ENCODE results near the gene FCSK. TPM values are rescaled to one million over a fixed set of nuclear protein-coding genes. Genes with fewer than 3 reads are reported as not detected.

The FCSK gene
- total and polyA plus RNA-seq, 2 of the 13 experiments (the other 11 are each of a cell fraction or from before 2014, with no cell fraction given) = 9.1 to 19.2 TPM

DNA sequence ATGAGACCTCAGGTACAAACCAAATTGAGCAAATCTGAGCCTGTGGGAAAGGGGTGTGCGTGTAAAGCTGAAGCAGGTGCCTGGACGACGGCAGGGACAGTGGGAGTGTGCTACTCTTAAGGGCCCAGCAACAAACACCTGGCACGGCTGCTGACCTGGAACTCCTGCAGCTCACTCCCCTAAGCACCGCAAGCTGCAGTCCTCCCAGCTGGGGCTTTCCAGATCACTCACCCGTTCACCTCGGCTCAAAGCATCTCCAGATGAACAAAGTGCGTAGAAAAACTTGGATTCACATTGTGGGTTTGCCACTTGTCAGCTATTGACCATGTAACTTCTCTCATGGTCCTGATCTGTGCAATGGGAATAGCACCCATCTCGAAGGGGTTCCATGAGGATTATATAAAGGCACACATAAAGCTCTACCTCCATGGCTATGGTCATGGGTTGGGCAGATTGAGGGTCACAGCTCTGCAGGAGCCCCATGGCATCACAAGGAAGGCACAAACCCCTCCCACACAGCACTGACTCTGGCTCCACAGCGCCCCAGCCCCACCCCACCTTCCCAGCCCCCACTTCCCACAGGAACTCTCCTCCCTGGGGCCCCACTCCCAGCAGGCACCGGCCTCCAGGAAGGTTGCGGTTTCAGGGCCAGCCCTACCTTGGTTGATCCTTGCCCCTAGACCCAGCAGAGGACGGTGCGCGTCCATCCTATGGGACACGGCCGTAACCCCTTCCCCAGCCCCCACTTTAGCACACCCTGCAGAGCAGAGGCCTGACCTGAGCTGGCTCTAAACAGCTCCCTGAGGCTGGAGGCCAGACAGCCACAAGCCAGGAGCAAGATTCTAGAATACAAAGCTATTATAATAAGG is 37.4 kb upstream of the FCSK start (continued):
- TF ChIP-seq MXI1 (IDR thresholded peaks at IDR 0.05; ENCODE audit: borderline replicate concordance, low read depth, low read length) = 0 out of 3 replicates have a peak, but pooled peaks have one; percentile 6
- no peak for TF ChIP-seq NFKB2 (CRISPR knock-in tag; IDR thresholded peaks at IDR 0.05; ENCODE audit: borderline replicate concordance)
- no peak for TF ChIP-seq HMG20B (CRISPR knock-in tag; conservative IDR thresholded peaks at IDR 0.05)
- TF ChIP-seq ZSCAN29 (CRISPR knock-in tag; conservative IDR thresholded peaks at IDR 0.05) = no peak
- no peak for TF ChIP-seq KIAA2018 (CRISPR knock-in tag; IDR thresholded peaks at IDR 0.05; ENCODE audit: borderline replicate concordance)
- no peak for TF ChIP-seq SNAPC2 (CRISPR knock-in tag; IDR thresholded peaks at IDR 0.05)
- no peak for TF ChIP-seq ZBTB2 (CRISPR knock-in tag; IDR thresholded peaks at IDR 0.05; ENCODE audit: low read depth)
- no peak for TF ChIP-seq ZBTB42 (CRISPR knock-in tag; IDR thresholded peaks at IDR 0.05)
- no peak for TF ChIP-seq ZNF740 (CRISPR knock-in tag; IDR thresholded peaks at IDR 0.05)
- TF ChIP-seq AHR (CRISPR knock-in tag; IDR thresholded peaks at IDR 0.05) = no peak
- no peak for TF ChIP-seq ZNF274 (CRISPR knock-in tag; IDR thresholded peaks at IDR 0.05)
- no peak for TF ChIP-seq ZNF460 (CRISPR knock-in tag; IDR thresholded peaks at IDR 0.05; ENCODE audit: borderline replicate concordance)
- TF ChIP-seq MYNN (CRISPR knock-in tag; IDR thresholded peaks at IDR 0.05; ENCODE audit: low read depth) = no peak
- no peak for TF ChIP-seq FOXO1 (CRISPR knock-in tag; IDR thresholded peaks at IDR 0.05)
- peak; percentile 79 for TF ChIP-seq TARDBP (CRISPR knock-in tag; IDR thresholded peaks at IDR 0.05)
- TF ChIP-seq ZNF7 (CRISPR knock-in tag; IDR thresholded peaks at IDR 0.05) = no peak
- TF ChIP-seq ELF1 (CRISPR knock-in tag; IDR thresholded peaks at IDR 0.05) = no peak
- TF ChIP-seq HMGA1 (CRISPR knock-in tag; conservative IDR thresholded peaks at IDR 0.05) = no peak
- TF ChIP-seq, protein P1, sequence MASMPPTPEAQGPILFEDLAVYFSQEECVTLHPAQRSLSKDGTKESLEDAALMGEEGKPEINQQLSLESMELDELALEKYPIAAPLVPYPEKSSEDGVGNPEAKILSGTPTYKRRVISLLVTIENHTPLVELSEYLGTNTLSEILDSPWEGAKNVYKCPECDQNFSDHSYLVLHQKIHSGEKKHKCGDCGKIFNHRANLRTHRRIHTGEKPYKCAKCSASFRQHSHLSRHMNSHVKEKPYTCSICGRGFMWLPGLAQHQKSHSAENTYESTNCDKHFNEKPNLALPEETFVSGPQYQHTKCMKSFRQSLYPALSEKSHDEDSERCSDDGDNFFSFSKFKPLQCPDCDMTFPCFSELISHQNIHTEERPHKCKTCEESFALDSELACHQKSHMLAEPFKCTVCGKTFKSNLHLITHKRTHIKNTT (CRISPR knock-in tag; IDR thresholded peaks at IDR 0.05) = no peak
- TF ChIP-seq ZNF143 (CRISPR knock-in tag; IDR thresholded peaks at IDR 0.05) = peak; percentile 74

All from HepG2 (cell line).